Suppressor macrophage treated with lipopolysaccharide for 1 hour (primary cell): Measurements from ENCODE around the gene PIP4K2A.

ENCODE experiments used
- DNase-seq, 3 donors: peaks; one replicate each; pipeline ENCODE4 v3.0.0-alpha.2; 2020 to 2022

PIP4K2A gene

GRCh38 chr10:22617516-22617915 is 96.9 kb downstream of the PIP4K2A start:
- DNase-seq, result no peak

GRCh38 chr10:22617051-22617450 is 97.3 kb downstream of the PIP4K2A start:
- no peak for DNase-seq

GRCh38 chr10:22615819-22616499 is 98.4 kb downstream of the PIP4K2A start:
- peak; percentile 78 to 88 (median 83) for DNase-seq

- no peak for DNase-seq
Observed at GRCh38 chr10:22615101-22615500, 99.3 kb downstream of the PIP4K2A start.

GRCh38 chr10:22613011-22613410 is 101.4 kb downstream of the PIP4K2A start:
- no peak for DNase-seq

GRCh38 chr10:22612318-22612717 is 102.1 kb downstream of the PIP4K2A start:
- no peak for DNase-seq

GRCh38 chr10:22611425-22612115 is 102.8 kb downstream of the PIP4K2A start:
- no peak for DNase-seq

GRCh38 chr10:22610610-22611009 is 103.8 kb downstream of the PIP4K2A start:
- no peak for DNase-seq

- peak; percentile 44 to 60 (median 60) for DNase-seq
Observed at GRCh38 chr10:22609719-22610465, 104.5 kb downstream of the PIP4K2A start.

GRCh38 chr10:22609251-22609650 is 105.1 kb downstream of the PIP4K2A start:
- no peak for DNase-seq

GRCh38 chr10:22607261-22607660 is 107.1 kb downstream of the PIP4K2A start:
- DNase-seq, result no peak

GRCh38 chr10:22606164-22606614 is 108.2 kb downstream of the PIP4K2A start:
- peak; percentile 69 to 81 (median 78) for DNase-seq

GRCh38 chr10:22605168-22605567 is 109.2 kb downstream of the PIP4K2A start:
- DNase-seq, result peak; percentile 82 to 98 (median 97)

GRCh38 chr10:22604344-22605126 is 109.8 kb downstream of the PIP4K2A start:
- DNase-seq, result no peak

GRCh38 chr10:22603581-22603980 is 110.8 kb downstream of the PIP4K2A start:
- no peak for DNase-seq

GRCh38 chr10:22601618-22602017 is 112.8 kb downstream of the PIP4K2A start:
- DNase-seq, result no peak

- no peak for DNase-seq
Observed at GRCh38 chr10:22599636-22600228, 114.6 kb downstream of the PIP4K2A start.

GRCh38 chr10:22599048-22599561 is 115.3 kb downstream of the PIP4K2A start:
- peak in 2 of 3 donors; percentile 64 to 67 for DNase-seq

GRCh38 chr10:22598478-22598877 is 115.9 kb downstream of the PIP4K2A start:
- DNase-seq, result peak; percentile 52 to 74 (median 71)

- DNase-seq, result peak in 1 of 3 donors; percentile 20
Observed at GRCh38 chr10:22597138-22597537, 117.2 kb downstream of the PIP4K2A start.

GRCh38 chr10:22593636-22594198 is 120.7 kb downstream of the PIP4K2A start:
- DNase-seq, result no peak

- DNase-seq, result no peak
Observed at GRCh38 chr10:22593026-22593425, 121.4 kb downstream of the PIP4K2A start.
